RWPE1 (cell line): ENCODE data around the gene C2orf74.
A peak's percentile ranks its signal among the peaks of the same experiment; 100 is the strongest.

Experiments
- CTCF ChIA-PET: fragments of 350-600 bp; sonication (Branson Sonifier 250); formaldehyde crosslinking; extraction: SDS; loops from one replicate; lab custom pipeline; 2021; lab: Yijun Ruan, JAX
- POLR2A ChIA-PET: fragments of 400-600 bp; formaldehyde crosslinking; extraction: SDS; loops from one replicate; lab custom pipeline; 2020; ENCODE audit warnings: antibody characterized with exemption; ENCODE audit not compliant: low non-redundant PET; lab: Yijun Ruan, JAX
- DNase-seq: peaks from one replicate; pipeline ENCODE4 v3.0.0; 2012; ENCODE audit warnings: low spot score
- H3K27ac ChIP-seq: fragments of 450-650 bp; 2 replicates; pipeline ENCODE4 v1.5.1; 2017
- CTCF ChIP-seq: fragments of 450-650 bp; conservative IDR thresholded peaks from 2 replicates; pipeline ENCODE4 v1.5.1; 2017; ENCODE audit warnings: low read depth, mild to moderate bottlenecking

Gene C2orf74

DNA sequence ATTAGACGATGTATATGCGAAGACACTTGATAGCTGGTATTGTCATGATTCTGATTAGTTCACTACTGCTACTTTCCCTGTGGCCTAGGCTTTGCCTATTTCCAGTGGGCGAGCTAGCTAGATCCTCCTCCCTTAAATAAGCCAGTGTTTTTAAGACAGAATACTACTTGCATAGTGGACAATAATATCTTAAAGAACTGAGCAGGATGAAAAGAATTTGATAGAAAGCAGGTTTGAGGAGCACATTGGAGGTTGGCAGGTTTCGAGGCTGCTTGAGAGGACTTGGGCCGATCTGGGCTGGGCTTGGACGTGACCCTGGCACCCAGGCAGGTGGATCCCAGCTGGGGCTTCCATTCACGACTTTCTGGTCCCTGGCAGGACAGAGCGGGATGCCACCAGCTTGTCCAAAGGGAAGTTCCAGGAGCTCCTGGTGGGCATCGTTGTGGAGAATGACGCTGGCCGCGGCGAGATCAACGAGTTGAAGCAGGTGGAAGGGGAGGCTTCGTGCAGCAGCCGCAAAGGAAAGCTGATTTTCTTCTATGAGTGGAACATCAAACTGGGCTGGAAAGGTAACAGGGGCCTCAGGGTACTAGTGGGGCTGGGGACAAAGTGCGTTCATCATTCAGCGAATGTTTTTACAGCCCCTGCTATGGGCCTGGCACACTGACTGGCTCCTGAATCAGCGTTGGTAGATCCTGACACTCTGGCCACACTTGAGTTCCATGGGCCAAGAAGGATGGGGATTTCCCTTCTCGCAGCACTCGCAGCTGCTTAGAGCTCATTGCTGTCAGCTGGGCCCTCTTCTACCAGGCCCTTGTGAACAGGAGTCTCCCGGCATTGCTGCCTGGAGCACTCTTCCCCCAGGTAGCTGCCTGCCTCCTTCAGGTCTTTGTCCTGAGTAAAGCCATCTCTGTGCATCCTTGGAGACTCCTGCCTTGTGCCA lies 16.9 kb downstream of the C2orf74 start:
- ChIA-PET POLR2A (no interaction called here), CTCF (interaction anchor here (0.6 to 1.0 kb wide), 2 partner anchors 14 to 21 kb away, joined by 3 read pairs; no protein-coding TSS in a partner anchor)
- no peak for DNase-seq
- peak overlapping the region; percentile 92 for H3K27ac ChIP-seq
- no peak for TF ChIP-seq CTCF

DNA sequence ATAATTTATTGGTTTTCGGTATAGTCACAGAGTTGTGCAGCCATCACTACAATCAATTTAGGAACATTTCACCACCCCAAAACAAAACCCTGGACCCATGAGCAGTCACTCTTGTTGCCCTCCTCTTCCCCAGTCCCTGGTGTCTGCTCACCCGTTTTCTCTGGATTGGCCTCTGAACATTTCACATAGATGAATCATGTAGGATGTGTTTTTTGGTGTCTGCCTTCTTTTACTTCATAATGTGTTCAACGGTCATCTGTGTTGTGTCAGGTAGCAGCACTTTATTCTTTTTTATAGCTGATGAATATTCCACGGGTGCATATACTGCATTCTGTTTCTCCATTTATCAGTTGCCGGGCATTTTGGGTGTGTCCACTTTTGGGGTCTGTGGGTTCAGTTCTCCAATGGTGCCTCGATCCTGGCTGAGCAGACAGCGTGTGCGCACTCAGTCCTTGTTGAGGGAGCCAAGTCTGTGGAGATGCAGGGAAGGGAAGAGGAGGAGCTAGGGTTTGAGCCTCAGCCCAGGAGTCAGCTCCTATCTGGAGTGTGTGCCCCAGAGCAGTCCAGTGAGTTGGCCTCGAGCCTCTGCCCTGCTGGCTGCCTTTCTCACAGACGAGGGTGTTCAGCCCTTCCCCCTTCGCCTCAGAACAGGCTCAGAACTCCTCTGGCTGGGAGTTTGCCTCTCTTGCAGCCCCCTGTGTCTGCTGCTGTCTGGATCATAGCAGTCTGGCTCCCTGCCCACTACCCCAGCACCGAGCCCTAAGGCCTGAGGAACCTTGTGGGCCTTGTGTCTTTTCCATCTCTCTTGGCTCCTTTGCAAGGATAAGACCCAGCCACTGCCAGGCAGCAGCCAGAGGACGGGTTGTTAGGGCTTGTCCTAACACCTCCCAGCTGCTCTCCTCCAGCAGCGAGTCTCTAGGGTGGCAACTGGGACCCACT lies 18.0 kb downstream of the C2orf74 start:
- no peak for DNase-seq
- H3K27ac ChIP-seq, result peak overlapping the region; percentile 92
- no peak for TF ChIP-seq CTCF
- ChIA-PET POLR2A (no interaction called here), CTCF (interaction anchor here (0.6 to 1.0 kb wide), 2 partner anchors 13 to 16 kb away, joined by 3 to 4 read pairs; no protein-coding TSS in a partner anchor)

DNA sequence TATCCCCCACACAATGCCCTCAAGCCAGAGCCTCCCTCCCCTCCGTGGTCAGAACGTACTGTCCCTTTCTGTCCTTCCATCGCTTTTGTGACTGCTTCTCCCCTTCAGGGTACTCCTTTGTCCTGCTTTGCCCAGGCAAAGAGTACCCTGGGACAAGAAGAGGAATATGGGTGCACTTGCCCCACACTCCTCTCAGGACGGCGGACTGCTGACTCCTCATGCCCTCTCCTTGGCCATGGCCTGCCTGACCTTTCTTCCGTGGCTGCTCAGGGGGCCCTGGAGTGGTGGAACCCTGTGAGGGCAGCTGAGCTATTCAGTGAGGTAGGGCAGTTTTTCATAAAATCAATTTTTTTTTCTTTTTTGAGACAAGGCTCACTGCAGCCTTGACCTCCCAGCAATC lies 18.7 kb downstream of the C2orf74 start:
- DNase-seq, result no peak
- POLR2A ChIA-PET, result no interaction called here
- CTCF ChIA-PET, result no interaction called here
- TF ChIP-seq CTCF, result no peak
- peak overlapping the region; percentile 92 for H3K27ac ChIP-seq

DNA sequence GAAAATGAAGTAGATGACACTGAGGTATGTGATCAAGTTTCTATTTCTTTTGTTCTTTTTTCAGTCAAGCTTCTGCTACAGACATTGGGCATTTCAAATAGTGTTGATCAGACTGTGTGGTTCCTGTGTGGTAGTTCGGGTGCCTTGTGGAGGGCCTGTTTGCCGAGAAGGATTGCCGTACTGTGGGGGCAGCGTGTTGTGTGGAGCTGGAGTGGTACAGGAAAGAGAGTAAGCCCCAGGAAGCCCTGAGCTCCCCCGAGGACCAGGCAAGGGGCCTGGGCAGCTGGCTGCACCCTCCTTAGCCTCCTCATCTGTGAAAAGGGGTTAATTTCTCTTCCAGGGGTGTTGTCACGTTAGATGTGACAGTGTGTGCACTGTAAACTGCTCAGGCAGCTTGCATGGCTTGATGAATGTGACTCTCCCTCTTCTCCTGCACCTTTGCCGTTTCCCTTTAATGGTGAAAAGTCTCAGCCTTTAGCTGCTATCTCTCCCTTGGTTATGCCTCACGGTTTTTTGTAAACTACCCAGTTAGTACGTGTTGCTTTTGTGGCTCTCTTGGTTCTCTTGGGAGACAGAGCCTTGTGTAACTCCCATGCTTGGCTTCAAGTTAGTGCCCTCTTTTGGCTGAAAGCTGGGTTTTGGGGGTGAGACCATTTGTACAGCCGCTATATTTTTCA lies 19.5 kb downstream of the C2orf74 start:
- H3K27ac ChIP-seq, result peak overlapping the region; percentile 92
- POLR2A ChIA-PET, result no interaction called here
- CTCF ChIA-PET, result no interaction called here
- TF ChIP-seq CTCF, result no peak
- no peak for DNase-seq

GRCh38 chr2:61182059-61182383 lies 20.0 kb downstream of the C2orf74 start:
- TF ChIP-seq CTCF, result no peak

DNA sequence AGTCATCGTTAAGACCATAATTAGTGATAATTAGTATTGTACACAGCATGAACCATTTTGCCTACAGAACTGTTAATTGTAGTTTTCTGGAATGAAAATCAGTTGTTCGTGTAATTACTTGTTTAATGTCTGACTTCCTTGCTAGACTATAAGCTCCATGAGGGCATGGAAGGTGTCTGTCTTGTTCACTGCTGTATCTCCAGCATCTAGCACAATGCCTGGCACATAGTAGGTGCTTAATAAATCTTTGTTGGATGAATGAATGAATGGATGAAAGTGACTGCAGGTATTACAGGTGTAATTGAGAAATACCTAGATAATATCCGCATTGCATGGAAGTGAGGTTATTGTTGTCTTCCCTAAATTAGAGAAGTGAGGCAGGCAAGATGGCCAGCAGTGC lies 21.8 kb downstream of the C2orf74 start:
- TF ChIP-seq CTCF, result no peak
- ChIA-PET CTCF (no interaction called here), POLR2A (no interaction called here)
- DNase-seq, result no peak
- H3K27ac ChIP-seq, result no peak overlapping the region

More at GRCh38 chr2:61182059-61182383, 20.0 kb downstream of the C2orf74 start:
- POLR2A ChIA-PET, result no interaction called here
- no peak overlapping the region for H3K27ac ChIP-seq
- DNase-seq, result no peak
- CTCF ChIA-PET, result no interaction called here
